Thymus (tissue), 2 donors: Measurements from ENCODE around the gene ABCC12. TPM values are rescaled to one million over a fixed set of nuclear protein-coding genes. Genes with fewer than 3 reads are reported as not detected.

Source experiments
- polyA plus RNA-seq: library from polyadenylated mRNA; stranded (reverse); fragments of 200-250 nt; gene quantifications from one replicate; pipeline ENCODE4 v1.2.3, GENCODE V29; 2013
- total RNA-seq: library from RNA; stranded (reverse); fragments of 120-200 nt; gene quantifications from one replicate; pipeline ENCODE4 v1.2.4, GENCODE V29; 2013
- donor health status: healthy.

Gene ABCC12
- total and polyA plus RNA-seq, 2 donors: 0.02 to 0.05 TPM

Other genes with a start within 250 kb of the ABCC12 start
- 37.7 TPM for gene LONP2, start 88.3 kb upstream of the ABCC12 start, total RNA-seq
- gene LONP2, start 88.3 kb upstream of the ABCC12 start, polyA plus RNA-seq: 39.5 TPM
- 0.14 TPM for gene ABCC11, start 91.5 kb upstream of the ABCC12 start, total RNA-seq
- 0.23 TPM for gene ABCC11, start 91.5 kb upstream of the ABCC12 start, polyA plus RNA-seq
- 19.0 TPM for gene SIAH1, start 229.4 kb upstream of the ABCC12 start, total RNA-seq
- gene SIAH1, start 229.4 kb upstream of the ABCC12 start, polyA plus RNA-seq: 31.1 TPM